MG63 (cell line): ENCODE measurements around the gene PRKCH. TPM values are rescaled to one million over a fixed set of nuclear protein-coding genes. Genes with fewer than 3 reads are reported as not detected.

Source experiments
- DNase-seq: peaks from one replicate; pipeline ENCODE4 v3.0.0-alpha.2; 2020
- H3K27me3 ChIP-seq: fragments of 250-450 bp; sonication (Bioruptor Pico); 2 replicates; pipeline ENCODE4 v1.5.1; 2020; ENCODE audit warnings: mild to moderate bottlenecking, moderate library complexity
- H3K36me3 ChIP-seq: fragments of 250-450 bp; sonication (Bioruptor Pico); 2 replicates; pipeline ENCODE4 v1.5.1; 2020; ENCODE audit warnings: mild to moderate bottlenecking, moderate library complexity
- H3K4me3 ChIP-seq: fragments of 250-450 bp; sonication (Bioruptor Pico); 2 replicates; pipeline ENCODE4 v1.5.1; 2020; ENCODE audit warnings: mild to moderate bottlenecking, moderate library complexity
- H3K9me3 ChIP-seq: fragments of 250-450 bp; sonication (Bioruptor Pico); 2 replicates; pipeline ENCODE4 v1.5.1; 2020; ENCODE audit warnings: mild to moderate bottlenecking, moderate library complexity
- total RNA-seq: library from RNA; depleted of rRNA; stranded (reverse); fragments of >200 nt; shearing (Covaris generic); gene quantifications from 2 replicates; pipeline ENCODE4 v1.2.3, GENCODE V29; 2014; ENCODE audit warnings: low replicate concordance

The PRKCH gene
- total RNA-seq, 1 experiment from 2014 or later: 6.0 TPM

DNA sequence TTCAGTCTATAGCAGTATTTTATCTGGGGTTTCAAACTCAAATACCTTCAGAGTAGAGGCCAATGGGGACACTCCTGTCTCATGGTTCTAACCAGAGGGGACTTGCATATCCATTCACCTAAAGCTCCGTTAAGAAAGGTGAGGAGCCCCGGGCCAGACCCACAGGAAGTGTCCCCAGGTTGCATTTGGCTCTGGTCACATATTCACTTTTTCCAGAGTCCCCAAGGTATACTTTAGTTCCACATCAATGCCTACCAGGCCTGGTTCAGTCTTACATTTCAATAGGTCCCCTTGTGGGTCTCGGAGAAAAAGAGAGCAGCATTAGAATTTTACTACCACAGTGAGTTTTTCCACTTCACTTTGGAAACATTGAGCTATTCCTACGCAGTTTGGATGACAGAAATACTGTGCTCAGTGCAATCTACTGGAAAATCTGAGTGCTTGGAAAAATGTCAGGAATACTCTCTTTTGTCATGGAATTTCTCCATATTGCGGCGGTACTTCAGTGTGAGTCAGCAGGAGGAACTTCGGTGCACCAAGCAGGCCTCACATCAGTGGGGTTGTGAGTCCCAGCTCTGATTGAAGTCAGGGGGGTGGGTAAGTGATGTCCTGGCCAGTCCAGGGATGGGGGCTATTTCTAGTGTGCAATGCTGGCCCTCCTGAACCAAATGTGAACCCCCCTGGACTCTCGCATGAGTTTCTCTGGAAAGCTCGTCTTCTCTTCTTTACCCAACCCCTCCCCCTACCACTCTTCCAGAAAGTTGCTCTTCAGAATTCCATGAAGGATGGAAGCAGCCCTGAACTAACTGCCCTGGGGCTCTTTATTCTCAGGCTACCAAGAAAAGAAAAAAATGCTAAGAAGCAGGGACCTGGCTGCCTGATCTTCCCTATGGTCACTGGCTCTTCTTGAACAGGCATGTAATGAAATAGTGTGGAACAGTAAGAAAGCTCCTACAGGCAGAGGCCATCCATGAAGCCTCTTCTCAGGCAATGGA, 184.7 kb downstream of the PRKCH start:
- no peak for DNase-seq
- Histone ChIP-seq H3K9me3 (no peaks in the 10 kb centered on the region), H3K27me3 (no peaks in the 10 kb centered on the region), H3K36me3 (no peaks in the 10 kb centered on the region), H3K4me3 (no peak overlapping the region)

GRCh38 chr14:61508526-61508925, 187.1 kb downstream of the PRKCH start:
- Histone ChIP-seq H3K36me3 (no peaks in the 10 kb centered on the region), H3K27me3 (no peaks in the 10 kb centered on the region), H3K9me3 (no peaks in the 10 kb centered on the region), H3K4me3 (no peak overlapping the region)
- DNase-seq: no peak

GRCh38 chr14:61510736-61511557, 189.6 kb downstream of the PRKCH start:
- no peak for DNase-seq
- Histone ChIP-seq H3K27me3 (no peaks in the 10 kb centered on the region), H3K36me3 (no peaks in the 10 kb centered on the region), H3K4me3 (no peak overlapping the region), H3K9me3 (no peaks in the 10 kb centered on the region)

GRCh38 chr14:61511558-61511948, 190.2 kb downstream of the PRKCH start:
- no peak for DNase-seq
- no peak overlapping the region for H3K4me3 ChIP-seq
- H3K36me3 ChIP-seq: no peaks in the 10 kb centered on the region
- no peaks in the 10 kb centered on the region for H3K27me3 ChIP-seq
- H3K9me3 ChIP-seq: no peaks in the 10 kb centered on the region

DNA sequence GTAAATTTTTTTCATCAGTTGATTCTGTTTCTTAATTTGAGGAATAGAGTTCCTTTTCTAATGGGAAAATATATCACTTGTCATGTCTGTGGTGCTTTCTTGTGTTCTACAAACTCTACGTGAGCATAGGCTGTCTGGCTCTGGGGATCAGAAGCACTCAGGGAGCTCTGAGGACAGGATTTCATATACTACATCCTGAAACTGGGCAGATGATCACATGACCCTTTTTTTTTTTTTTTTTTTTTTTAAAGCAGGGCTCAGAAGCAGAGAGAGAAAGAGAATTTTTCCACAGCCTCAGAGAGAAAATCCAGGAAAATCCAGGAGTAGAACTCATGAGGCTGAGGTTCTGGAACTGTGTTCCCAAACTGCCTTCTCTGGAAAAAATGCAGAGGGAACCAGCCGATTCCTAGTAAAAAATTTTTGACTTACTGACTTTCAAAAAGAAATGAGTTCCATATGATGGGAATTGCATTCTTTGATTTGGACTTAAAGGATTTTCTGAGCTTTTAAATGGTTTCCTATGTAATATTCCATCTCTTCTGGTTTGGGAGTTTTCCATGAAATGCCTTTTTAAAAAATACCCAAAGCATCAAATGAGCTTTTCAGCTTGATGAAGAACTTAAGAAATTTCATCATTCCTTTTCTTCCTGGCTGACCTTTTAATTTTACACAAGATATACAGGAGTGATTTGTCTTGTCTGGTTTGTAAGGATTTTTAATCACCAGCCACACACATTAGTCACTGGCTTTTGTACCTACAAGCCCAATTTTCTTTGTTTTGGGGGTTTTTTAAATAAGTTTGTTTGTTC, 190.9 kb downstream of the PRKCH start:
- Histone ChIP-seq H3K4me3 (no peak overlapping the region), H3K9me3 (no peaks in the 10 kb centered on the region), H3K27me3 (no peaks in the 10 kb centered on the region), H3K36me3 (no peaks in the 10 kb centered on the region)
- no peak for DNase-seq

DNA sequence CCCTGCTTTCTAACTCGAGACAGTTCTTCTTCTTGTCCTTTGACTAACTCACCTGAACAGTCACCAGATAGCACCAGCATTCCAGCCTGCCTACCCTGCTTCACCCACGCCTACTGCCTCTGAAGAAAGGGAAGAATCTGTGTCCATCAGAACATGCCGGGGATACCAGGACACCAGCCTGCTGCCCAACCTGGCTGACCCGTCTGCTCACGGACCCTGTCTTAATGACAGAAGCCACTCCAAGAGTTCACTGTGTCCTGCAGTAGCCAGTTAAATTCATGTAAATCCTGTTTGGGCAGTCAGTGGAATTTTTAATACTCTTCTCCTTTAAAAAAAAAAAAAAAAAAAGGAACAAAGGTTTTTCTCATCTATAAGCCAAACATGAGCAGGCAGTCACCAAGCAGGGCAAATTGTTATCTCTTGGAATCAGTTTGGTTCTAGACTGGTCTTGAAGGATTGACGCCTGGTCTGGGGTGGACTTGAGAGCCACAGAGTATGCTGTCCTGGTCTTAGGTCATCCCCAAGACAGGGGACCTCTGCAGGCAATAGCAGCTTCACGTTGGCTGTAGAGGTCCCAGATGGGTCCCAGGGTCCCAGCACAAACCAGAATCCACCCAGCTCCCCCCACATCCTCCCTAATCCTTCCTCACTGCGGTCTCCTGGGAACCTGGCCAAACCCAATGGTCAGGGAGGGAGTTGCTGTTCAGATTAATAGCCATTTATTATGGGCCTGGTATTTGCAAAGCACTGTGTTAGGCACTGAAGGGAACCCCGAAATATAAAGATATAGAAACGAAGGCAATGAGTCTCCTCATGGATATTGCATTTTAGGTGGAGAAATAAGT, 192.8 kb downstream of the PRKCH start:
- Histone ChIP-seq H3K4me3 (no peak overlapping the region), H3K27me3 (no peaks in the 10 kb centered on the region), H3K36me3 (no peaks in the 10 kb centered on the region), H3K9me3 (no peaks in the 10 kb centered on the region)
- no peak for DNase-seq

DNA sequence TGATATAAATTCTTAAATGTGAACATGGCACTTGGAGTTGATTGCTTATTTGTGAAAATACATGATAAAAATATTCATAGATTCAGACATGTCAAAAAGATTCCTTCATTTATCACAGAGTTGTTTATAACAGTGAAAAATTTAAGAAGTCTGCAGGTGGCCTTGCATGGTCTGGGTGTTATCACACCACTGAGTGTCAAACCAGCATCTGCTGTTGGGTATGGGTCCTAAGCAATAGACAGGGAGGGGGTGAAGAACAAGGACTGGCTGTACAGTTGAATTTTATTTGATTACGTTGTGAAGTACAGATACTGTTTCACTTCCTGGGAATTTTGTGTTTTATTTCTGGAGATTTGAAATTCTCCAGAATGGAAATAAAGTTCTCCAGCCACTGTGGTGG, 193.5 kb downstream of the PRKCH start:
- DNase-seq: no peak
- no peaks in the 10 kb centered on the region for H3K9me3 ChIP-seq

DNA sequence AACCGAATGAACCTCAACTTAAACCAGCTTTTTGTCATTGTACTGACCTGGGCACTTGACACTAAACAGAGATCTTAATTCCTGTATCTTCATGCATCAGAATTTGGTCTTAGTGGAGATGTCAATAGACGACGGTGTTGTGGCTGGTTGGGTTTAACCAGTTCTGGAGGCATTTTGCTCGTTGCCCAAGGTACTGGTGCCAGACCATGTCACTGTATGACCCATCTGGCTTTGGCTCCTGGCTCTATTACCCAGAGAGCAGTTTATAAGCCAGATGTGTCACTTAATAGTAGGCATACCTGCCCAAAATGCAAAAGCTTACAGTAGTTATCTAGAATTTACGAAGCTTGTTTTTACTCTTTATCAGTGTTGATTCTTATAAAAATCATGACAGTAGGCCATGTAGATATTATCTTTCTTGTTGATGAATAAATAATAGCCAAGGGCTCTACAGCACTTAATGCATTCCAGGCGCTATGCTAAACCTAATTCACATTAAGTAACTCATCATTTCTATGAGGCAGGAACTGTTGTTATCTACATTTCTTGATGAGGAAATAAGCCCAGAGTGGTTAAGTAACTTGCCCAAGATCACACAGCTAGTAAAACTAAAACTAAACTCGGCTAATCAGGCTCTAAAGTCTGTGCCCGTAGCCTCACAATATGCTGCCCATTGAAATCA, 194.2 kb downstream of the PRKCH start:
- DNase-seq: no peak
- no peak overlapping the region for H3K4me3 ChIP-seq
- H3K27me3 ChIP-seq: no peaks in the 10 kb centered on the region
- H3K36me3 ChIP-seq: no peaks in the 10 kb centered on the region
- no peaks in the 10 kb centered on the region for H3K9me3 ChIP-seq

More for the DNA sequence above, 193.5 kb downstream of the PRKCH start:
- Histone ChIP-seq H3K27me3 (no peaks in the 10 kb centered on the region), H3K4me3 (no peak overlapping the region), H3K36me3 (no peaks in the 10 kb centered on the region)

- no peak for DNase-seq
- Histone ChIP-seq H3K4me3 (no peak overlapping the region), H3K36me3 (no peaks in the 10 kb centered on the region), H3K9me3 (no peaks in the 10 kb centered on the region), H3K27me3 (no peaks in the 10 kb centered on the region)
These were observed 194.9 kb downstream of the PRKCH start for GRCh38 chr14:61516118-61516743.

GRCh38 chr14:61516964-61517653, 195.7 kb downstream of the PRKCH start:
- no peaks in the 10 kb centered on the region for H3K36me3 ChIP-seq
- H3K4me3 ChIP-seq: no peak overlapping the region
- DNase-seq: peak; percentile 70
- H3K9me3 ChIP-seq: no peaks in the 10 kb centered on the region
- no peaks in the 10 kb centered on the region for H3K27me3 ChIP-seq

- H3K27me3 ChIP-seq: no peaks in the 10 kb centered on the region
- no peaks in the 10 kb centered on the region for H3K9me3 ChIP-seq
- DNase-seq: peak; percentile 61
- H3K36me3 ChIP-seq: no peaks in the 10 kb centered on the region
- no peak overlapping the region for H3K4me3 ChIP-seq
These were observed 196.6 kb downstream of the PRKCH start for GRCh38 chr14:61517911-61518384.

DNA sequence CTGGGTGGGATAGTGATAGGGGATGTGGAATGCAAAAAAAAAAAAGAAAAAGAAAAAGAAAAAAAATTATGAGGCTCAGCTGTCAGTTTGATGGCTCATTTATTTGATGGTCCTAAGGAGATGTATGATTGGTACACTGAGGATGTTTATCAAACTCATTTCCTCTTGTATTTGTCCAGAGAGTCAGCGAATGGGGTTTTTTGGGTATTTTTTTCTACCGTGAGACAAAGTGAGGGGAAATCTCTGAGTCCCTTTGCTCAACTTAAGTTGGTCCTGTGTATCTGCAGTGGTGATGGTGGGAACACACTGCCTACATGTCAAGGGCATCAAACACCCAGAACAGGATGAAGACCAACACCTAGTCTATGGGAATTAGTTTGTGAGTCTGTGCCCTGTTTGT, 197.0 kb downstream of the PRKCH start:
- no peaks in the 10 kb centered on the region for H3K27me3 ChIP-seq
- H3K4me3 ChIP-seq: no peak overlapping the region
- no peaks in the 10 kb centered on the region for H3K9me3 ChIP-seq
- no peaks in the 10 kb centered on the region for H3K36me3 ChIP-seq
- no peak for DNase-seq

DNA sequence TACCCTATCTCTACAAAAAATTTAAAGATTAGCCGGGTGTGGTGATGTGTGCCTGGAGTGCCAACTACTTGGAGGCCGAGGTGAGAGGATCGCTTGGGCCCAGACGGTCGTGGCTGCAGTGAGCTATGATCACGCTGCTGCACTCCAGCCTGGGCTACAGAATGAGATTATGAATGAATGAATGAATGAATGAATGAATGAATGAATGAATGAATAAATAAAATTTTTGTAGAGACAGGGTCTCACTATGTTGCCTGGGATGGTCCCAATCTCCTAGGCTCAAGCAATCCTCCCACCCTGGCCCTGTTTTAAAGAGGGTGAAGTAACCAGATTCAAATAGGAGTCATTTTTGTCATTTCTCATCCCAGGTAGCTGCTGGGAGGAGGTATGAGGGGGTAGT, 197.7 kb downstream of the PRKCH start:
- Histone ChIP-seq H3K9me3 (no peaks in the 10 kb centered on the region), H3K27me3 (no peaks in the 10 kb centered on the region), H3K4me3 (no peak overlapping the region), H3K36me3 (no peaks in the 10 kb centered on the region)
- no peak for DNase-seq

- DNase-seq: no peak
- H3K9me3 ChIP-seq: no peaks in the 10 kb centered on the region
- no peaks in the 10 kb centered on the region for H3K36me3 ChIP-seq
- H3K4me3 ChIP-seq: no peak overlapping the region
- no peaks in the 10 kb centered on the region for H3K27me3 ChIP-seq
These were observed 198.4 kb downstream of the PRKCH start for GRCh38 chr14:61519735-61520134.
